CD4-positive, alpha-beta T cell treated with Interleukin-17A for 1 hour (primary cell): ENCODE results near the gene OGT.
"Not testable (repeated sequence)": the region's sequence is repeated elsewhere in the genome, so short reads cannot be mapped to it uniquely, and the experiment has no call there.

Experiments used
- DNase-seq: peaks from one replicate; pipeline ENCODE4 v3.0.0-alpha.2; 2020

The OGT gene

DNA sequence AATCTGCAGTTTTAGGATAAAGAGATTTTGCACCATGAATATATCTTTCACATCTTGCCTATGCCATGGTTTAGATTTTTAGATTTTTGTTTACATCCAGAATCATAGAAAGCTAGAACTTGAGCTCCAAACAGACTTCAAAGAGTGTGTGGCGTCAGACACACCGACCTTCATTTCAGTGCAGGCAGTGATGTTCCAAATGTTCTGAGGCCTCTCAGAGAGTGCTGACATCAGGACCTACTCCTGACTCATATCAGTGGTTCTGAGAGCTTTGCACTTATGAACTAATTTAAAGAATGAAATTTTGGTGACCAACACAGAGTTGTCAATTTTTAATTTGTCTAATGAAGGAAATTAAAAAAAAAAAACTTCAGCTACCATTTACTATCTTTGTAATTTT, 67.1 kb downstream of the OGT start:
- no peak for DNase-seq

DNA sequence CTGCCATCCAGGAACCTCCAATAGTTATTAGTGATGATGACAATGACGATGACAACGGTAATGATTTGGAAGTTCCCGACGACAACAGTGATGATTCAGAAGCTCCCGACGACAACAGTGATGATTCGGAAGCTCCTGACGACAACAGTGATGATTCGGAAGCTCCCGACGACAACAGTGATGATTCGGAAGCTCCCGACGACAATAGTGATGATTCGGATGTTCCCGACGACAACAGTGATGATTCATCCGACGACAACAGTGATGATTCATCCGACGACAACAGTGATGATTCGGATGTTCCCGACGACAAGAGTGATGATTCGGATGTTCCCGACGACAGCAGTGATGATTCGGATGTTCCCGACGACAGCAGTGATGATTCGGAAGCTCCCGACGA, 70.7 kb downstream of the OGT start:
- no peak for DNase-seq

DNA sequence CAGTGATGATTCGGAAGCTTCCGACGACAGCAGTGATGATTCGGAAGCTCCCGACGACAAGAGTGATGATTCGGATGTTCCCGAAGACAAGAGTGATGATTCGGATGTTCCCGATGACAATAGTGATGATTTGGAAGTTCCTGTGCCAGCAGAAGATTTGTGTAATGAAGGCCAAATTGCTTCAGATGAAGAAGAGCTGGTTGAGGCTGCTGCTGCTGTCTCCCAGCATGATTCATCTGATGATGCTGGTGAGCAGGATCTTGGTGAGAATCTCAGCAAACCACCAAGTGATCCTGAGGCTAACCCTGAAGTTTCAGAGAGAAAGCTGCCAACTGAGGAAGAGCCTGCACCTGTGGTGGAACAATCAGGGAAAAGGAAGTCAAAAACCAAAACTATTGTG, 71.2 kb downstream of the OGT start:
- DNase-seq: no peak

DNA sequence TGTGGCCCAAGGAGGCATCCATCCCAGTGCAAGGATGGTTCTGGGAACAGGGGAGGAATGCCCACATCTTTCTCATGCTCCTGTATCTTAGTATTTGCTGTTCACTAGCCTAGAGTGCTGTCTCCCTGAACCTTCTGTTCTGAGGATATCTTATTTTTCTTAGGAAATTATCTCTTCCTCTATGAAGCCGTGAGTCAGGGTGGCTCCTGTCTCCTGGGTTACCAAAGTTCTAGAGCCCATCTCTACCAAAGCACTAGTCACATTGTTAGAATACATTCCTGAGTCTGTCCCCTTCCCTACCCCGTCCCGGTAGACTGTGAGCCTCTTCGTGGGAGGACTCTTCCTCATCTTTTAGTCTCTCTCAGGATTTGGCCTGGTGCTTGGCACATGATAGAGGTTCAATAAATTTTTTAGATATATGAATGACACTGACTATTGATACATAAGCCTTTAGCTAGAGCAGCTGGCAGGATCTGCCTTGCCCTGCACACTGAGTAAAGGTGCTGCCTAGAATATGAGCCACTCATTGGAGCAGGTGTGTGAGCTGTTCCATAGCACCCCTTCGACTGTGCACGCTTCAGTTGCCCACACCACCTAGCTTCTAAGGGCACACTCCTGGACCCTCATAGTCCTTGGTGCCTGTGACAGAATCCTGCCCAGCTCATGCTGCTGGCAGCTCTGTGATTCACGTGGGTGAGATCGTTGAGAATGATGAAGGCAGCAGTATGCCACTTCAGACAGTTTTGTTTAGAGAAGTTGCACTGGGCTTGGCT, 72.1 kb downstream of the OGT start:
- DNase-seq: no peak

- DNase-seq: peak; percentile 64
Observed at GRCh38 chrX:71606536-71607216, 73.8 kb downstream of the OGT start.

GRCh38 chrX:71607488-71607887, 74.6 kb downstream of the OGT start:
- DNase-seq: no peak

DNA sequence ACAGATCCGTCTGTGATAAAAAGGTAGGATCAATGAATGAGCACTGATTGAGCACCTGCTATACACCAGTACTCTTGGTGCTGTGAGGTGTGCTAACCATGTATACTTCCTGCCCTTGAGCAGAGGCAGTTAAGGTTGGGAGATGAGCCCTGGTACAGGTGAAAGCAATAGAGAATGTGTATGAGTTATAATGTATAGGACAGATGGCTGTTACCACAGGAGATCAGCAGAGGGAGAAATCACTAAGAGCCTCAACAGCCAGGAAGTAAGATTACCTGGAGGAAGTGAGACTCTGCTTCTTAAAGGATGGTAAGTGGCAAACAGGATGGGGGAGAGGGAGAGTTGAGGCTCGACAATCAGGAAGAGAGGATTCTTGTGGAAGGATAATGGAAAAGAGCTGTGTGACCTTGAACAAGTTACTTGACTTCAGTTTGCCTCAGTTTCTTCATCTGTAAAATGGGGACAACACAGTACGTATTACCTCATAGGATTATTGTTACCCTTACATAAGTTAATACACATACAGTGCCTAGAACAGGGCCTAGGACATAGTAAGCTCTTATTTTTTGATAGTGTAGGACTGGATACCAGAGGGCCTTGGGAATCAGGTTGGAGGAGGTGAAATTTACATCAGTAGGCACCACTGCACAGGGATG, 76.3 kb downstream of the OGT start:
- peak; percentile 33 for DNase-seq

DNA sequence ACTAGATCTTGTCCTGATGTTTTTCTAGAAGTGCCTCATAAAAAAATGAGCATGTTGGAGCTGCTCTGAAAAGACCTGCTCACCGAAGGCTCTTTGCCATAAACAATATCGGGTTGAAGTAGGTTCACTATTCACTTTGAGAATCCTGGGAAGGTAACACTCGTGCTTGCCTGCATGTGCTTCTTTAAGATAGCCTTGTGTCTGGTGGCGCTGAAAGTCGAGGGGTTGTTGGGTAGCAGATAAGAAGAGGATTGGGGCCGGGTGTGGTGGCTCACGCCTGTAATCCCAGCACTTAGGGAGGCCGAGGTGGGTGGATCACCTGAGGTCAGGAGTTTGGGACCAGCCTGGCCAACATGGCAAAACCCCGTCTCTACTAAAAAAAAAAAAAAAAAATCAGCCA, 78.8 kb downstream of the OGT start:
- DNase-seq: not testable (repeated sequence)

DNA sequence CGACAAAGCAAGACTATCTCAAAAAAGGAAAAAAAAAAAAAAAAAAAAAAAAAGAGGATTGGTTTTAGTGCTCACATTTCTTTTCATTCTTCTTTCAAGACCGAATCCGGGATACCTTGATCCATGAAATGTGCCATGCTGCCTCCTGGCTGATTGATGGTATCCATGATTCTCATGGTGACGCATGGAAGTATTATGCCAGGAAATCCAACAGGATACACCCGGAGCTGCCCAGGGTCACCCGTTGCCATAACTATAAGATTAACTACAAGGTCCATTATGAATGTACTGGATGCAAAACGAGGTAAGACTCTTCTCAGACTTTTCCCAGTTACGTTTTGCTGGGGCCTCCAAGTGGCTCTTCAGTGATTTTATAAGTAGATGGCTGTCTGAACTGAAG, 79.4 kb downstream of the OGT start:
- no peak for DNase-seq

- no peak for DNase-seq
Observed at GRCh38 chrX:71615056-71615455, 82.2 kb downstream of the OGT start.

- DNase-seq: no peak
Observed at GRCh38 chrX:71615954-71616353, 83.0 kb downstream of the OGT start.

DNA sequence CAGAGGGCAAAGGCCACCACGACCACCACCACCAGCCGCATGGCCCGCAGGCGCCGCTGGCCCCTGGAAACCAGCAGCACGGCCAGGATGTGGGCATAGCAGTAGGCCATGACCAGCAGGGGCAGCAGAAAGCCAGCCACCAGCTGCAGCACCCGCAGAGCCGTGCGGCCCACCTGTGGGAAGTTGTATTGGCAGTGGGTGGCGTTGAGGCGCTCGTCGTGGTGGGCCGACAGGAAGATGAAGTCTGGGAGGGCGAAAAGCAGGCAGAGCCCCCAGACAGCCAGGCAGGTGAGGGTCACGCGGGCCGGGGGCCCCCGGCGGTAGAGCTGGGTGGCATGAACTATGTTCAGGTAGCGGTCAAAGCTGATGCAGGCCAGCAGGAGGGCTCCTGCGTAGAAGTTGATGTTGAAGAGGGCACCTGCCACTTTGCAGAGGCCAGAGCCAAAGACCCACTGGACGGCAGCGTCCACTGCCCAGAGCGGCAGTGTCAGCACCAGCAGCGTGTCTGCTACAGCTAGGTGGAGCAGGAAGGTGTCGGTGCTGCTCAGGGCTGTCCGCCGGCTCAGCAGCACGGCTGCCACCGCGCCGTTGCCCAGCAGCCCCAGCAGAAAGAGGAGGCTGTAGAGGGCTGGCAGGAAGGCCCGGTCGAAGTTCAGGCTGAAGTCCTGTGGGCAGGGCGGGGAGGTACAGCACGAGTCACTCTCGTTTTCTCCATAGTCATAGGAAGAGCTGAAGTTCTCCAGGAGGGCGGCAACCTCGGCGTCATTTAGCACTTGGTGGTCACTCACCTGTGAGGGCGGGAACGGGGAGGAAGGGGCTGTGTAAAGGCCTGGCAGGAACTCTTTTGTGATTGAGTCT, 84.0 kb downstream of the OGT start:
- no peak for DNase-seq

- DNase-seq: no peak
Observed at GRCh38 chrX:71617742-71618141, 84.8 kb downstream of the OGT start.

- DNase-seq: peak; percentile 60
Observed at GRCh38 chrX:71618303-71618721, 85.4 kb downstream of the OGT start, which contains the start of gene CXCR3. Gene CXCR3 (minus strand): TSS chrX:71618511. CDS start chrX:71618449, 62 bp downstream.

DNA sequence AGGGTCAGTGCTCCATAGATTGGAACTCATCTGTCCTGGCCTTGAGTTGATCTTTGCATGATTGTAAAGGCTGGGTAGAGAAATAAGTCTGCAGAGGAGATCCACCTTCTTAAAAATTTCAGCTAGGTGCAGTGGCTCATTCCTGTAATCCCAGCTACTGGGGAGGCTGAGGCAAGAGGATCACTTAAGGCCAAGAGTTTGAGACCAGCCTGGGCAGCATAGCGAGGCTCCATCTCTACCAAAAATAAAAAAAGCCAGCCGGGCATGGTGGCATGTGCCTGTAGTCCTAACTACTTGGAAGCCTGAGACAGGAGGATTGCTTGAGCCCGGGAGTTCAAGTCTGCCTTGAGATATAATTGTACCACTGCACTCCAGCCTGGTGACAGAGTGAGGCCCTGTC, 85.9 kb downstream of the OGT start:
- DNase-seq: no peak

DNA sequence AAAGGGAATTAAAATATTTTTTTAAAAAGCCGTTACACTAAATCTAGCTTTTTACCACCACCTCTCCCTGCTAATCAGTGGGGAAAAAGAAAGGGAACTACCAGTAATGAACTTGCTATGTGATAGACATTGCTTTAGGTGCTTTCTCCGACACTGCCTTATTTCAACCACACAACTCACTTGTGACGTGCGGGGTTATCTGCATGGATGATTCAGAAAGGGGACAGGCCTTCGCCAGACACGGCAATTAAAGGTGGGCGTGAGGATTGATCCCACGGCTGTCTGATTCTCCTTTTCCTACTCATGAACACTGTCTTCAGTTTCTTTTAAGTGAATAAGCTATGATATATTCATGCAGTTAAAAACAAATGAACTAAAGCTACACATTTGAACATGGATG, 86.3 kb downstream of the OGT start:
- DNase-seq: peak; percentile 62

GRCh38 chrX:71619986-71620385, 87.1 kb downstream of the OGT start:
- DNase-seq: no peak

DNA sequence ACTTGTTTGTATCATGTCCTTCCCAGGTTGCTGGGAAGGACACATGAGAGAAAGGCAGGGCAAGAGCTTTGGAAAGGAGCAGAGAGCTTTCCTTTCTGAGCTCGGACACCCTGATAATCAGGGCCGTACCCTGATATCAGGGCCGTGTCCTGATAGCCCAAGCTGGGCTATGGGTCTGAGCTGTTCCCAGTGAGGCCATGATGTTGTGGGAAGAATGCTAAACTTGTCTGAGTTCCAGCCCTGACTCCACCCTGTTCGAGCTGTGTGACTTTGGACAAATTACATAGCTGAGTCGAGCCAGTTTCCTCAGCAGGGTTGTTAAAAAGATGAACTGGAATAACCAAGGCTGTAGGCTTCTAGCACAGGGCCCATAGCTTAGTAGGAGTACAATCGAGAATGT, 88.7 kb downstream of the OGT start:
- DNase-seq: no peak

GRCh38 chrX:71622032-71622575, 89.2 kb downstream of the OGT start:
- no peak for DNase-seq

- DNase-seq: peak; percentile 87
Observed at GRCh38 chrX:71622576-71623450, 89.9 kb downstream of the OGT start.

DNA sequence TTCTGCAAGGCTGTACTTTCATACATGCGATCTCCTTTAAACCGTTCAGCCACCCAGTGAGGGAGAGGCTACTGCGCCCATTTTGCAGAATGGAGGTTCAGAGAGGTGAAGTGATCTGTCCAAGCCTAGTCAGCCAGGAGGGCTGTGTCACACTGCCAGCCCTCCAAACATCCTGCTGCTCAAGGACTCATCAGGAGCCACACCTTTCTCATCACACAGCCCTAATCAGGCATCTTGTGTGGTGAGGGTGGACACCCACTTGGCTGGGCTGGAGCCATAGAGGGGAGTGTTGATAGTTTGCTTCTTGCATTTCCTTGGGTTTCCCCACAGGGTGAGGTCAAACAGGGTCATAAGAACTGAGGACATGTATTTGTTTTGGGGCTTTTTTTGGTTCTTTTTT, 90.8 kb downstream of the OGT start:
- peak; percentile 45 for DNase-seq

GRCh38 chrX:71625471-71625870, 92.6 kb downstream of the OGT start:
- no peak for DNase-seq
